GM18505 (cell line): ENCODE measurements around the gene UTS2R.

Experiments used
- ATAC-seq: cut with Tn5 transposase; IDR thresholded peaks from one replicate; pipeline ENCODE4 v1.9.1; 2021; ENCODE audit not compliant: unreplicated experiment
- POLR2A ChIP-seq: IDR thresholded peaks from 4 replicates; pipeline ENCODE4 v1.6.1; 2011; ENCODE audit warnings: borderline replicate concordance; ENCODE audit not compliant: insufficient read depth, insufficient read length; ENCODE audit errors: extremely low read depth

UTS2R gene

DNA sequence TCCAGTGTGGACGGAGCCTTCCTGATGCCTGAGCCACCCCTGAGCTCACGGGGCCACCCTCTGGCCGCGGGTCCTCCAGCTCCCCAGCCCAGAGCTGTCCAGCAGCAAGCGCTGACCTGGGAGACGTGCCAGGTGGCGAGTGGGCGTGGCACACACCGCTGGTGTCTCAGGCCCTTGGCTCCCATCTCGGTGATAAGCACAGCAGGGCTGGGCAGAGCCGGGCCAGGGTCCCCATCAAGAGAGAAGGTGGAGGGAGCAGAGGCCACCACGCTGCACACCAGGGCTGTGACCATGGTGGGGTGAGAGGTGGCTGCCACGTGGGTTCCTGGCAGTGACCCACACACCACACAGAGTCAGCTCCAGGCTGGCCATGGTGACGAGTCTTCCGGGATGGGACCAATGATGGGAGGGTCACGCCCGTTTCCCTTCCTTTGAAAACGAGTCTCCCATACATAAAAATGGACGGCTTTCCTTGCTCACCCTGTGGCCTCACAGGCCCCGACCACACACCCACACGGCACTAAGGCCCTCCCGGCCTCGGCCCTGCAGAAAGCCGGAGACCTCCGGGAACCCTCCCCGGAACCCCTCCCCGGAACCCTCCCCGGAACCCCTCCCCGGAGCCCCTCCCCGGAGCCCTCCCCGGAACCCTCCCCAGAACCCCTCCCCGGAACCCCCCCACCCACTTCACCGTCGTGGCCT is 16.8 kb downstream of the UTS2R start:
- no peak for ATAC-seq
- no peak for TF ChIP-seq POLR2A

DNA sequence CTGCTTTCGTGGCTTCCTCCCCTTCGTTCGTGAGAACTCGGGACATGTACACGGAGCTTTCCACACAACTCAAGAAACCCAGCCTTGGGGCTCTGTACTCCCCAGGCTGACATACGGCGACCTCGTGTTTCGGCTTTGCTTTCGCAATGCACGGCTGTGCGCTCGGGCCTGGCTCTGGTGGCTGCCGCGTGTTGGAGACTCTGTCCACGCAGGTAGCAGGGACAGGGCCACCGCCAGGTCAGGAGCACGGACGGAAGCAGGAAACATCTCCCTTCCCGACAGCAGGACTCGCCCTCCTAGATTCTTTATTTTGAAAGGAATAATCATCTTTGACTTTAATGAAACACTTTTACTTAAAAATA is 17.3 kb downstream of the UTS2R start:
- TF ChIP-seq POLR2A = no peak
- ATAC-seq = no peak

DNA sequence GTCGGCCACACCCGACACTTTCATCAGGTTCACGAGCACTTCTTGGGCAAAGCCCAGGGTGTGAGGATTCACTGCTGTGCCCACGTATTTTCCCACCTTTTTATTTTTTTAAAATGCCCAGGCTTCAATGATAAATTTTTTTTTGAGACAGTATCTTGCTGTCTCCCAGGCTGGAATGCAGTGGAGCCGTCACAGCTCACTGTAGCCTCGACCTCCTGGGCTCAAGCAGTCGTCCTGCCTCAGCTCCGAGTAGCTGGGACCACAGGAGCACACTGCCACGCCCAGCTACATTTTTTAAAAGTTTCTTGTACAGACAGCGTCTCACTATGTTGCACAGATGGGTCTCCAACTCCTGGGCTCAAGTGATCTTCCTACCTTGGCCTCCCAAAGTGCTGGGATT is 17.8 kb downstream of the UTS2R start:
- no peak for ATAC-seq
- no peak for TF ChIP-seq POLR2A

DNA sequence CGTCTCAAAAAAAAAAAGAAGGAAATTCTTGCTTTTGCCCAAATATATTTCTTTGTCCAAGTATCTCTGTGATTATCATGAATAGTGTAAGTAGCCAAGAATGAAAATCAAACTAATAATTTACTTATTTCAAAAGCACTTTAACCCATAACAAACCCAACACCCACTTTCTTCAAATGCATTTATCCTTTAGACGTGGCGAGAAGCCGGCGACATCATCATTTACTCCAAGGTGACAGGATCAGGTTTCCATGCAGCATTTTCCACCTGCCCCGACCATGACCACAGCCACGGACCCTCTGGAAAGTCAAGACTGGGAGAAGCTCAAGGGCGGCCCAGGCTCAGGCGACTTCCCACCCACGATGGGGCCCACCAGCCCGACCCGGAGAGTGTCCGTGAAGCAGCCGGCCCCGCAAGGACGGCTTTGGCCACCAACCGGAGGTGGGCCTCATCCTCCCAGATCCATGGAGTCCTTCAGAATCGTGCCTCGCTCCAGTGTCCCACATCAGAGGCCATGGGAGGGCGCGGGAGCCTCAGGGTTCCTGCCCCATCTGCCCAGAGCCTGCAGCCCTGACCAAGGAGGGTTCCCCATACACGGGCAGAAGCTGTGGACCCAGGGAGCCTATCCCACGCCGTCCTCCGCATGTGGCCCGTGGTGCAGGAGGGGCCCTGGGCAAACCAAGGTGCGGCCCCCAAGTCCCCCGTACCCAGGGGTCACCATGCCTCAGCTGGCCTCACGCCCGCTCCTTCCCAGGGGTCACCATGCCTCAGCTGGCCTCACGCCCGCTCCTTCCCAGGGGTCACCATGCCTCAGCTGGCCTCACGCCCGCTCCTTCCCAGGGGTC is 18.7 kb downstream of the UTS2R start:
- TF ChIP-seq POLR2A = no peak
- ATAC-seq = no peak

DNA sequence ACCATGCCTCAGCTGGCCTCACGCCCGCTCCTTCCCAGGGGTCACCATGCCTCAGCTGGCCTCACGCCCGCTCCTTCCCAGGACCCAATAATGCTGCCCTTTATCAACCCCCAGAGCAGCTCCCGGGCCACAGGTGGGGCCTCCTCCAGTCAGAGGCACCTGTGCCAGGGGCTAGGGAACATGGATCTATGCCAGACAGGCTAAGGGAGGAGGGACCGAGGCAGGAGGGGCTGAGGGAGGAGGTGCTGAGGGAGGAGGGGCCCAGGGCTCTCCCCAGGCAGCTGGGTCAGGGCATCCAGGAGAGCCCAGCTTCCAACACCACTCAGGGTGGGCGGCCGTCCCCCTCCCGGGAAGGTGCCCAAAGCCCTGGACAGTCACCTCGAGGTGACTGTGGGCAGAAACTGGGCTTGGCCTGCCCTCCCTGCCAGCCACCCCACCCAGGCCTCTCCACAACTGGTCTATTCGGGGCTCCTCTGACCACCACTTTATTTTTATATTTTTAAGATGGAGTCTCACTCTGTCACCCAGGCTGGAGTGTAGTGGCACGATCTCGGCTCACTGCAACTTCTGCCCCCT is 19.4 kb downstream of the UTS2R start:
- ATAC-seq = no peak
- no peak for TF ChIP-seq POLR2A

DNA sequence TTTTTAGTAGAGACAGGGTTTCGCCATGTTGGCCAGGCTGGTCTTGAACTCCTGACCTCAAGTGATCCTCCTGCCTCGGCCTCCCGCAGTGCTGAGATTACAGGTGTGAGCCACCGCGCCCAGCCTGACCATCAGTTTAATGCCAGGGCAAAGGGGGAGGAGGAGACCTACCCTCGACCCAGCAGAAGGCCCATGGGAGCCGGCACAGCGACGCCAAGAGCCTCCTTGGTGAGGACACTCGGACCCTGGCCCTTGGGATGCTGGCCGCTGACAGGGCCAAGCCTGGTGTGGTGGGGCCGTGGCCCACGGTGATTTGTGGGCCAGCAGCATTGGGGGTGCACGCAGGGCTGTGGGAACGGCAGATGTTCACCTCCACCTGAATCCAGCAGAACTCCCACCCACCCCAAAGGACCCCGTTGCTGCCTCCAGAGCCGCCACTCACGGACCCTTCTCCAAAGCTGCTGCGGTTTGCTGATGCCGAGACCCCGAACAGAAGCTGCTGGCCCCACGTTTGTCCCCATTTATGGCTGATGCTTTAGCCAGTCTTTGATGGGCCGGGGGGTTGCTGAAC is 20.0 kb downstream of the UTS2R start:
- no peak for ATAC-seq
- no peak for TF ChIP-seq POLR2A

DNA sequence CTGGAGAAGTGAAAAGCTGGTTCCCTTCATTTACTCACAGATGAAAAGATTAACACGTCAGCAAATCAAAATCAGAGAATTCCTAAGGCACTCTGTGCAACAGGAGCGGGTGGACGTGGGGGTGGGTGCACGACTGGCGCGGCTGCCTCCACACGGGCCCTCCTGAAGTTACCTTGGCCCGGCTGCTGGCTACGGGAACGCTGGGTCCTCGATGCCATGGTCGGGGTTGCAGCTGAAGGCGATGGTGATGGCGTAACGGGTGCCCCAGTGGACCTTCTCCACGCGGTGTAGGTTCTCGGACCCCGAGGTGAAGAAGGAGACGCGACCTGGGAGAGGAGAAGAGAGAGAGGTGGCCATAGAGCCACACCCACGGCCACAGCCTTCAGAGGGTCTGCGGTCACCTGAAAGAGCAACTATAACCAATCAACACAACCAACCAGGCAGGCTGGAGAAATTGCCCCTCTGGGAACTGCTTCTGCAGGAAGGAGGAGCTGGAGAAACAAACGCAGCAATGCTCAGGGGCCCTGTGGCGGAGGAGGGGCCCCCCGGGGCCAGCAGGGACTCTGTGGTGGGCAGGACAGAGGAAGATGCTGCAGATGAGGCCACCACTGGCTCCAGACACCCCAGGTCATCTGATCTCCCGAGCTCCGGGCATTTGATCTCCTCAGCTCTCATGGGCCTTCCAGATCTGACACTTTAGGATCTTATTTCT is 20.8 kb downstream of the UTS2R start:
- TF ChIP-seq POLR2A = no peak
- ATAC-seq = no peak

DNA sequence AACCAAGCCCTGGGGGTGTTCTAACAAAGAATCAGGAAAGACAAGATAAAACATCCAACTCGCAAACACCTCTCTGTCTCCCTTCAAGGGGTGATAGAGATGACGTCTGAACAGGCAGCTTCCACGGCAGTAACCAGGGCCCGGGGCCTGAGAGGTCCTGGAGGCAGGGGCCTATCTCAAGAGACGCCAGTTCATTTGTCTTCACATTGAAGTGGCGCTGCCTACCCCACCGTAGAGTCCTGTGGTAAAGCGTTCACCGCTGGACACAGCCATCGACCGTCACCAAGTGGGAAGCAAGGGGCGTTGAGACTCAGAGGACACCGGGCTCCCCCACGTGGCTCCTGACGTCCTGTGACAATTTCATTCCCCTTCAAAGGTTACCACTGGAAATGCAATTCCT is 21.4 kb downstream of the UTS2R start:
- no peak for ATAC-seq

DNA sequence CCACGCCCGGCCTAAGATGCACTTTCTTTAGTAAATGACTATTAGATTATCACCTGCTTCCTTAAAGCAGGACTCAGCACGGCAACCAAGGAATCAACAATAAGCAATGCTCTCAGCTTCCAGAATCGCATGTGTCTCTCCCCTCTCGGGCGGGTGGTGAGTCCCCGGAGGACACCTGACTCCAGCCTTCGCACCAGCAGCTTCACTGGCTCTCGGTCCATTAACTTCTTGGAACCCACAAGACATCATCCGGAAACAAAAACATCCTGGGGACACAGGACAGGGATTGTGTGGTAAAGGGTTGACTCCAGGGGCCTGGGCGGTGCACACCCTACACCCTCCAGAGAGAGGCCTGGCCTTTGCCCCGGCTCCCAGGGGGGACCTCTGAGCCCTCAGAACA is 22.7 kb downstream of the UTS2R start:
- no peak for ATAC-seq
- TF ChIP-seq POLR2A = no peak

More for the DNA sequence above, 21.4 kb downstream of the UTS2R start:
- TF ChIP-seq POLR2A = no peak

DNA sequence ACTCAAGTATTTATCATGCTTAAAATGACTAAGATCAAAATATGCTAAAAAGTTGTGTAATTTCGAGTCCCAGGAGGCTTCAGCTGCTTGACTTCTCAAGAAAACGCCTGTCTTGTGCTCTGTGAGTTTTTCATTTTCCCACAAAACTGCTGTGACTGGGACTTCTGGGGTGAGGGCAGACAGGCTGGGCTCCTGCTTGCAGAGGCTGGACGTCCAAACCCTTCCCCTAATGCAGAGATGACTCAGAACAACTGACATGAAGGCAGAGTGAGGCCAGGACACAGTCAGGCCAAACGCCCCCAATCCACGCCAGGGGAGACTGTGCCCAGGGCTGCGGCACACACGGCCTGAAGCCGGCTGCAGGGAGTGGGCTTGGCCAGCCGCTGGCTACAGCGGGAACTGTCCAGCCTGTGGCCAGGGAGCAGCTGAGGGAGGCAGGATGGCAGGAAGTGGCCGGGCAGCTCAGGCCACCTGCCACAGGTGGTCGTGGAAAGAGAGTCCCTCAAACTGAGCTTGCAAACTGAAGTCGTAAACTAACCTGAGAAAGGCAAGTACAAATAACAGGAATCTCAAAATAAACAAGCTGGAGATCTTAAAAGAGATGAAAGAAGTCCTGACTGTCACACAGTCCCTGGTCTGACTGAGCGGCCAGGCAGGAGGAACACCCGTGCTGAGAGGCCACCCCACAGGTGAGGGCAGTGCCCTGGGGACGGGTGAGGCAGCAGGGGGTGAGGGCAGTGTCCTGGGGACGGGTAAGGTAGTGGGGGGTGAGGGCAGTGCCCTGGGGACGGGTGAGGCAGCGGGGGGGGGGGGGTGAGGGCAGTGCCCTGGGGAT is 25.3 kb downstream of the UTS2R start:
- TF ChIP-seq POLR2A = no peak

DNA sequence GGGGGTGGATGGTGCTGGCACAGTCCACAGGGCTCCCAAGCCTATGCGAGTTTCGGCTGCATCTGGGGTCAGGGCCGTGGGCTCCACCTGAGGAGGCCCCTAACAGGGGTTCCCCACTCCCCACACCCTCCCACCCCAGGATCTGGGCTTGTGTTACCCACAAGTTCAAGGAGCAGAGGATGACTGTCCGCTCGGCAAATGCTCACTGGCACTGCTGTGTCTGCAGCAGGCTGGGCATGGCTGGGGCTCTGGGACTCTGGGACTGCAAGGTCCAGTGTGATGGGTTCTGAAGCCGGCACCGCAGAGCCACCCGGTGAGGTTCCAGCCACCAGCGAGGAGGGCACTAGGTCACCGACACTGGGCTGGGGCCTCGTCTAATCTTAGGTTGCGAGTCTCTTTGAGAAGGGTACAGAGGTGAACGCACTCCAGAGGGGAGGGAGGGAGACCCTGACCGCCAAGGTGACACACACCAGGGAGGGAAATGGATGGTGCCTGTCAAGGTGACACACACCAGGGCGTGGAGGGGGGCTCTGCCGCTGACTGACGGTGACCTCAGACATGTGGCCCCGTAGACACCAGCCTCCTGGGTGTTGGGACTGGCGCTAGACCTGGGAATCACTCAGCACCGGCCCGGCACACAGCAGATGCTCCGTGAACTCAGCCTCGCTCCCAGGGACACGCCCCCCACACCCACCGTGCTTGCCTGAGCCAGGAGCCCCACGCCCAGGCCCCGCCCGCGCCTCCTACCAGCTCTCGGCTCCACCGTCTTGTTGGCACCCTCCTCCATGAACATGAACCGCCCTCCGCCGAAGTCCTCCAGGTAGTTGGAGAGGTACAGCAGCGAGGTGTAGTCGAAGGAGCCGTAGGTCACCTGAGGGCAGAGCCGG is 26.1 kb downstream of the UTS2R start:
- no peak for TF ChIP-seq POLR2A
- ATAC-seq = no peak

More for the DNA sequence above, 25.3 kb downstream of the UTS2R start:
- no peak for ATAC-seq
